Endothelial cell of umbilical vein (primary cell): Measurements from ENCODE around the gene PRRX2.

Source experiments
- EZH2 ChIP-seq: IDR thresholded peaks from 2 replicates; pipeline ENCODE4 v1.6.1; 2012; ENCODE audit warnings: borderline replicate concordance, low read depth, mild to moderate bottlenecking, moderate library complexity, low read length, inconsistent platforms; ENCODE audit not compliant: severe bottlenecking
- GATA2 ChIP-seq: IDR thresholded peaks from 2 replicates; pipeline ENCODE4 v1.7.0; 2011; ENCODE audit warnings: low read depth, mild to moderate bottlenecking, moderate library complexity, mixed read lengths, low read length; ENCODE audit not compliant: insufficient read length, insufficient read depth
- JUN ChIP-seq: IDR thresholded peaks from 2 replicates; pipeline ENCODE4 v1.6.1; 2011; ENCODE audit warnings: borderline replicate concordance, low read depth; ENCODE audit not compliant: insufficient read length, insufficient read depth
- POLR2A ChIP-seq: IDR thresholded peaks from 2 replicates; pipeline ENCODE4 v1.6.1; 2012; ENCODE audit warnings: low read depth, mild to moderate bottlenecking, control low read depth, low read length
- TF ChIP-seq, protein P1 (sequence below), 2 donors: IDR thresholded peaks; 1 replicate in 1 of 2; 2 replicates in 1 of 2; pipeline ENCODE4 v1.5.1; 2011; ENCODE audit warnings: low read length in 2 of 2, mild to moderate bottlenecking in 2 of 2, moderate library complexity in 2 of 2, control low read depth in 1 of 2, inconsistent platforms in 1 of 2, low read depth in 1 of 2; ENCODE audit not compliant: insufficient read depth in 1 of 2; ENCODE audit errors: extremely low read depth in 1 of 2

DNA sequence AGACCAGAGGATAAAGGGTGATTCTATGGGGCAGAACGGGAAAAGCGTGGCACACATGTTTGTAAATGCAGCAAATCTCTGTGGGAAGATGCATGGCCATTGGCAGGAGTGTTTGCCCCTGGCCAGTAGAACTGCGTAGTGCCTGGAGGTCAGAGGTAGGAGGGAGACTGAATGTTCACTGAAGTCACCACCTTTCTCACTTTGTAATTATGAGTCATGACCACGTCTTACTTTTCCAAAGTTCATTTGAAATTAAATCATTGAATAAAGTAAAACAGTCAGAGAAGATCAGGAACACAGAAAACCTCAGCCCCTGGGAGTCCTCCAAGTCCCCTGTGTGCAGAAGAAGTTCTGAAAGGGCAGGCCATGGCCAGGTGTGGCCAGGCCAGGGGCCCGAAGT, 82.8 kb downstream of the PRRX2 start:
- TF ChIP-seq, protein P1, sequence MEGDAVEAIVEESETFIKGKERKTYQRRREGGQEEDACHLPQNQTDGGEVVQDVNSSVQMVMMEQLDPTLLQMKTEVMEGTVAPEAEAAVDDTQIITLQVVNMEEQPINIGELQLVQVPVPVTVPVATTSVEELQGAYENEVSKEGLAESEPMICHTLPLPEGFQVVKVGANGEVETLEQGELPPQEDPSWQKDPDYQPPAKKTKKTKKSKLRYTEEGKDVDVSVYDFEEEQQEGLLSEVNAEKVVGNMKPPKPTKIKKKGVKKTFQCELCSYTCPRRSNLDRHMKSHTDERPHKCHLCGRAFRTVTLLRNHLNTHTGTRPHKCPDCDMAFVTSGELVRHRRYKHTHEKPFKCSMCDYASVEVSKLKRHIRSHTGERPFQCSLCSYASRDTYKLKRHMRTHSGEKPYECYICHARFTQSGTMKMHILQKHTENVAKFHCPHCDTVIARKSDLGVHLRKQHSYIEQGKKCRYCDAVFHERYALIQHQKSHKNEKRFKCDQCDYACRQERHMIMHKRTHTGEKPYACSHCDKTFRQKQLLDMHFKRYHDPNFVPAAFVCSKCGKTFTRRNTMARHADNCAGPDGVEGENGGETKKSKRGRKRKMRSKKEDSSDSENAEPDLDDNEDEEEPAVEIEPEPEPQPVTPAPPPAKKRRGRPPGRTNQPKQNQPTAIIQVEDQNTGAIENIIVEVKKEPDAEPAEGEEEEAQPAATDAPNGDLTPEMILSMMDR (IDR thresholded peaks at IDR 0.05; ENCODE audit: extremely low read depth in 1 of 2, insufficient read depth in 1 of 2, low read depth in 1 of 2, low read length in 2 of 2) = no peak
- TF ChIP-seq GATA2 = no peak
- no peak for TF ChIP-seq JUN
- no peak for TF ChIP-seq POLR2A
- TF ChIP-seq EZH2 = no peak
